NB4 (cell line): ENCODE measurements around the gene AUH.

Experiments used
- CTCF ChIP-seq: IDR thresholded peaks from one replicate; pipeline ENCODE4 v1.5.1; 2012; ENCODE audit warnings: low read depth, low read length
- MYC ChIP-seq: IDR thresholded peaks from 2 replicates; pipeline ENCODE4 v1.6.1; 2011; ENCODE audit warnings: low read depth, low read length
- POLR2A ChIP-seq: IDR thresholded peaks from 2 replicates; pipeline ENCODE4 v1.6.1; 2011; ENCODE audit warnings: mild to moderate bottlenecking; ENCODE audit not compliant: insufficient read length; ENCODE audit errors: extremely low read depth
- TF ChIP-seq, protein P1 (sequence below): IDR thresholded peaks from 2 replicates; pipeline ENCODE4 v1.6.1; 2011; ENCODE audit warnings: low read depth, low read length

DNA sequence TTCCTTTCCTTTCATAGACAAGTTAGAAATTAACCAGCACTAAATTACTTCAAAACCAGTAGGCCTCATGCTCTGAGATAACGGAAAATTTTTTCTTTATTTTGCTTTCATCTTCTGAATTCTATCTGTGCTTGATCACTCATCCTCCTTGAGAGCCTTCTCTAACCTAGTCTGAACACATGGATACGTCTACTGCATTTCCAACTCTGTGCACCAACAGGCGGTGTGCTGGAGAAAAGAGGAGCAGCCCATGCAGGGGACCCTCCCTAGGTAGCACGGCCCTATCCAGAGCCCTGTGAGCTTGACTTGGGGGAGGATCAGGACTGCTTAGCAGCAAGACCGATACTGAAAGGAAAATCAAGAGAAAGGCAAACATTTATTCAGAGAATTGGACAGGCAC lies 149.8 kb downstream of the AUH start:
- TF ChIP-seq POLR2A (no peak), CTCF (no peak), MYC (no peak)
- TF ChIP-seq, protein P1, sequence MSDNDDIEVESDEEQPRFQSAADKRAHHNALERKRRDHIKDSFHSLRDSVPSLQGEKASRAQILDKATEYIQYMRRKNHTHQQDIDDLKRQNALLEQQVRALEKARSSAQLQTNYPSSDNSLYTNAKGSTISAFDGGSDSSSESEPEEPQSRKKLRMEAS = no peak
